C1 segment of cervical spinal cord (tissue), 14 donors: ENCODE data around the gene MYLK.

Experiments used
- DNase-seq, 14 donors: peaks; one replicate each; lab custom pipeline; 2025; lab: John Stamatoyannopoulos, UW

MYLK gene

GRCh38 chr3:123648696-123649405 lies 235.3 kb downstream of the MYLK start:
- DNase-seq, result no peak

GRCh38 chr3:123644358-123644757 lies 239.8 kb downstream of the MYLK start:
- DNase-seq, result no peak

DNA sequence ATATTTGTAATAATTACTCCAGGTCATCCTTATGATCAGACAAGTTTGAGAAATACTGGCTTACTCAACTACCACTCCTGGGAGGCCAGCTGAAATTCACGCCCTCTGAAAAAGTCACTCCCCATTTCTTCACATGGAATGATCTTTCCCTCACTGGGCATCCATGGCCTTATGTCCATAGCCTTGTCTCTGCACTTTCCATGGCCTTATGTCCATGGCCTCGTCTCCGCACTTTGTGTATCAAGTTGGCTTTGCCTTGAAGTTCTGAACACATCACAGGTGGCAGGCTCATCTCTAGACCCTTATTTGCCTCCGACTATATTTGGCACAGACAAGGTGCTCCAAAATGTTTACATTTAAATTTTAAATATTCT lies 241.2 kb downstream of the MYLK start:
- no peak for DNase-seq

DNA sequence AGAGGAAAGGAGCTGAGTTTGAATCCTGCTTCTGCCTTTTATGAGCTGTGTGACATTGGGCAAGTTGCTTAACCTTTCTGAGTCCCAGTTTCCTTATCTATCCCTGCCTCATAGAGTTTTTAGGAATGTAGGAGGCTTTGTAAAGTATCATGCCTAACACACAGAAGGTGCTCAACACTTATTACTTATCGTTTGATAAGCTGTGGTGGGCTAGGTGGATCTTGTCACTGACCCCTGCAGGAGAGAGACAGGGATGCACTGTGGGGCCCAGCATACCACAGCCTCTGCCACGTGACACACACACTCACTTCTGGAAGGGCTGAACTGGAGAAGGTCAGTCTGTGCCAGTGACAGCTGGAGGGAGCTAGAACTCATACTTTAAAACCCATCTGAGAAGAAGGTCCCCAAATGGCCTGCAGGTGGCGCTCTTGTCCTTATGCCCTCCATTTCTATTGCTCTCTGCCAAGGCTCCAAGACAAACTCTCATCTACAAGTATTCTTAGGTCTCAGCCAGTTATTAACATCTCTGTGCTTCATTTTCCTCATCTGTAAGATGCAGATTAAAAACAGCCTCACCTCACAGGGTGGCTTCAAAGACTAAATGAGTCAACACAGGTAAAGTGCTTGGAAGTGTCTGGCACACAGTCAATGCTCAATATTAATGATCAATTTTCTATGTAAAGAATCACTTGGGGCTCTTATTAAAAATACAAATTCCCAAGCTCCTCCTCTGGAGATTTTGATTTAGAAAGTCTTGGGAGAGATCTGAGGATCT lies 241.8 kb downstream of the MYLK start:
- DNase-seq, result peak in 9 of 14 donors; percentile 14 to 72 (median 40)

DNA sequence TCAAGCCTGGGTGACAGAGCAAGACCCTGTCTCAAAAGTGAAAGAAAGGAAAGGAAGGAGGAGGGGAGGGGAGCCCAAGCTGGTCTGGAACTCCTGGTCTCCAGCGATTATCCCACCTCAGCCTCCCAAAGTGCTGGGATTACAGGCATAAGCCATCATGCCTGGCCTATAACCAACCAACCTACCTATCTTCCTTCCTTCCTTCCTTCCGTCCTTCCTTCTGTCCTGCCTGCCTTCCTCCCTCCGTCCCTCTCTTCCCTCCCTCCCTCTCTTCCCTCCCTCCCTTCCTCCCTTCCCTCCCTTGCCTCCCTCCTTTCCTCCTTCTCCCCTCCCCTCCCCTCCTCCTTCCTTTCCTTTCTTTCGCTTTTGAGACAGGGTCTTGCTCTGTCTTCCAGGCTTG lies 242.6 kb downstream of the MYLK start:
- no peak for DNase-seq

GRCh38 chr3:123640740-123641462 lies 243.2 kb downstream of the MYLK start:
- DNase-seq, result no peak

DNA sequence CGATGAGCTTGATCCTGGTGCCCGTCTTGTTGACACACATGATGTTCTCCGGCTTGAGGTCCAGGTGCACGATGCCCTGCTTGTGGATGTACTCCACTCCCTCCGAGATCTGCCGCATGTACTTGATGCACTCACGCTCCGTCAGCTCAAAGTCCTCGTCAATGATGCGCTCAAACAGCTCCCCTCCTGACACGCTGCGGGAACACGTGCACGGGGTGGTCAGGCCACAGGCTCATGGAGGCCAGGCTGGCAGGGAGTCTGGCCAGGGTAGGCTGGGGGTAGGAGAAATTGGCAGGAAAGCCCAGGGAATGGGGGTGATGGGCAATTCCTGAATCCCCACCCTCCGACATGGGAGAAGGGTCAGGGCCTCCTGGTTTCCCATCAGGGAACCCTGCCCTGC lies 243.8 kb downstream of the MYLK start:
- no peak for DNase-seq

GRCh38 chr3:123638936-123639689 lies 245.0 kb downstream of the MYLK start:
- DNase-seq, result peak in 3 of 14 donors; percentile 23 to 34 (median 29)

GRCh38 chr3:123637841-123638240 lies 246.3 kb downstream of the MYLK start:
- no peak for DNase-seq

- DNase-seq, result no peak
These were observed 247.0 kb downstream of the MYLK start for GRCh38 chr3:123637131-123637530.

DNA sequence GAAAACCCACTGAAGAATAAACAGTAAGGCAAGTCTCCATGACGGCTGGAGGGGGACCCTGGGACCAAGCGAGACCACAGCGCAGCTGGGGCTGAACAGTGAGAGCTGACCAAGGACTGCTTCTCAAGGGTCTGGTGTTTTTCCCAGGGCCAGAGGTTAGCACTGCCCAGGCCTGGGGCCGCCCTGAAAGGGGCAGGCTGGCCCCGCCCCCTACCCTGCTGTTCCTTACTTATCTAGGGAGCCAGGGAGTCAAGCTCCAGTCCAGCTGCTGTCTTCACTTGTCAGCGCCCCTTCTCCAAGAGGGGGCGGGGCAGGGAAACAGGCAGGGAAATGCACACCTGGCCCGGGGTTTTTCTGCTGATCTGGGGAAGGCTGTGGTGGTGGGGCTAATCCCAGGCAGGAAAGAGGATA lies 247.7 kb downstream of the MYLK start:
- no peak for DNase-seq

DNA sequence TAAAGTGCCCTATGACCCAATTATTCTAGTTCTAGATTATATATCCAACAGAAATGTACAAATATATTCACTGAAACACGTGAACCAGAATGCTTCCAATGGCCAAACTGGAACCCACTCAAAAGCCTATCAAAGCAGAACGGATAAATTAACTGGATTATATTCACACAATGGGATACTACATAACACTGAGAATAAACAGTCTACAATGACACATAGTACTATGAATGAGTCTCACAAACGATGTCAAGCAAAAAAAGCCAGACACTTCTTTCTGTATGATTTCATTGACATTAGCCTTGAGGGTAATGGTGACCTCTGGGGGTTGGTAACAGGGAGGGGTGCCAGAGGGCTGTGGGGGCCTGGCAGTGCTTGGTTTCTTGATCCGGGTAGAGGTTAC lies 248.4 kb downstream of the MYLK start:
- DNase-seq, result no peak

- DNase-seq, result peak in 3 of 14 donors; percentile 17 to 41 (median 33)
These were observed 248.9 kb downstream of the MYLK start for GRCh38 chr3:123635217-123635616.

GRCh38 chr3:123634149-123635051 lies 249.7 kb downstream of the MYLK start:
- DNase-seq, result no peak

GRCh38 chr3:123633530-123633929 lies 250.6 kb downstream of the MYLK start:
- no peak for DNase-seq

- no peak for DNase-seq
These were observed 251.9 kb downstream of the MYLK start for GRCh38 chr3:123632161-123632655.

- DNase-seq, result no peak
These were observed 254.4 kb downstream of the MYLK start for GRCh38 chr3:123629747-123630047.

GRCh38 chr3:123628996-123629746 lies 255.0 kb downstream of the MYLK start:
- DNase-seq, result no peak

- no peak for DNase-seq
These were observed 256.2 kb downstream of the MYLK start for GRCh38 chr3:123627673-123628670.
